ENCODE results near the gene RBM15. TPM values are rescaled to one million over a fixed set of nuclear protein-coding genes. Genes with fewer than 3 reads are reported as not detected.
A peak's percentile ranks its signal among the peaks of the same experiment; 100 is the strongest.

Gene RBM15
- total RNA-seq, 2 donors from 2014 or later: 21.4 to 25.9 TPM

GRCh38 chr1:110312188-110313121 is 26.7 kb upstream of the RBM15 start:
- Histone ChIP-seq H3K27me3 (no peaks in the 10 kb centered on the region), H3K9me3 (no peaks in the 10 kb centered on the region), H3K4me1 (peaks cover 13% of the 10 kb centered on the region), H3K36me3 (replicated peaks in 1 of 2; ENCODE audit: insufficient read depth in 1 of 2, low read depth in 2 of 2) (no peaks in the 10 kb centered on the region), H3K27ac (no peak overlapping the region), H3K4me3 (no peak overlapping the region)
- intact Hi-C loops (cut with DNase I): loop anchor here (5.0 to 10.0 kb wide), 2 partner anchors 105 to 142 kb away; partner anchors contain the start of gene PROK1
- peak; percentile 92 for ATAC-seq
- TF ChIP-seq CTCF (IDR thresholded peaks at IDR 0.05) (peak; percentile 92 to 98 (median 97)), POLR2A (IDR thresholded peaks at IDR 0.05) (no peak)
- WGBS, 2 donors: 40% methylated on average over 10 to 14 of the region's 14 CpGs
- DNase-seq: peak; percentile 84 to 88 (median 85)

- no peaks in the 10 kb centered on the region for H3K36me3 ChIP-seq (replicated peaks in 1 of 2; ENCODE audit: insufficient read depth in 1 of 2, low read depth in 2 of 2)
- 62 to 73% methylated on average over 2 of the region's 2 CpGs for WGBS, 2 donors
- no peaks in the 10 kb centered on the region for H3K27me3 ChIP-seq
- H3K27ac ChIP-seq: no peak overlapping the region
- no peaks in the 10 kb centered on the region for H3K9me3 ChIP-seq
- no peak overlapping the region for H3K4me3 ChIP-seq
- intact Hi-C loops (cut with DNase I): loop anchor here (10.0 kb wide), 1 partner anchor 138 kb away; the partner anchor contains the start of gene PROK1
- ATAC-seq (no peak), DNase-seq (no peak)
- TF ChIP-seq POLR2A (IDR thresholded peaks at IDR 0.05): no peak
- no peak for TF ChIP-seq CTCF (IDR thresholded peaks at IDR 0.05)
- H3K4me1 ChIP-seq: peaks cover 6% of the 10 kb centered on the region
These were observed 22.4 kb upstream of the RBM15 start for GRCh38 chr1:110316735-110317134.

- no peaks in the 10 kb centered on the region for H3K9me3 ChIP-seq
- no peak overlapping the region for H3K27ac ChIP-seq
- DNase-seq (no peak), ATAC-seq (no peak)
- no peaks in the 10 kb centered on the region for H3K27me3 ChIP-seq
- H3K4me1 ChIP-seq: no peaks in the 10 kb centered on the region
- no peak for TF ChIP-seq POLR2A (IDR thresholded peaks at IDR 0.05)
- no peak for TF ChIP-seq CTCF (IDR thresholded peaks at IDR 0.05)
- no peak overlapping the region for H3K4me3 ChIP-seq
- intact Hi-C loops (cut with DNase I): loop anchor here (10.0 kb wide), 1 partner anchor 137 kb away; the partner anchor contains the start of gene PROK1
- WGBS, 2 donors: 71 to 78% methylated on average over 4 of the region's 4 CpGs
- no peaks in the 10 kb centered on the region for H3K36me3 ChIP-seq (replicated peaks in 1 of 2; ENCODE audit: insufficient read depth in 1 of 2, low read depth in 2 of 2)
These were observed 21.1 kb upstream of the RBM15 start for GRCh38 chr1:110318046-110318445.

GRCh38 chr1:110319332-110320167 is 19.6 kb upstream of the RBM15 start:
- Histone ChIP-seq H3K27me3 (no peaks in the 10 kb centered on the region), H3K4me3 (no peak overlapping the region), H3K27ac (no peak overlapping the region), H3K36me3 (replicated peaks in 1 of 2; ENCODE audit: insufficient read depth in 1 of 2, low read depth in 2 of 2) (no peaks in the 10 kb centered on the region), H3K9me3 (no peaks in the 10 kb centered on the region), H3K4me1 (no peaks in the 10 kb centered on the region)
- ATAC-seq: no peak
- intact Hi-C loops (cut with DNase I): loop anchor here (10.0 kb wide), 1 partner anchor 135 kb away; the partner anchor contains the start of gene PROK1
- WGBS, 2 donors: 68 to 84% methylated on average over 4 of the region's 4 CpGs
- DNase-seq: no peak
- TF ChIP-seq POLR2A (IDR thresholded peaks at IDR 0.05): no peak
- no peak for TF ChIP-seq CTCF (IDR thresholded peaks at IDR 0.05)
